ENCODE measurements around the gene FRYL. TPM values are rescaled to one million over a fixed set of nuclear protein-coding genes. Genes with fewer than 3 reads are reported as not detected.
A peak's percentile ranks its signal among the peaks of the same experiment; 100 is the strongest.

FRYL gene
- total and polyA plus RNA-seq, 5 donors from 2014 or later: 27.5 to 135 (median 34.0) TPM

GRCh38 chr4:48556268-48556667 lies 223.8 kb downstream of the FRYL start:
- H3K9me3 ChIP-seq (ENCODE audit: control insufficient read depth in 2 of 2, low read length in 2 of 2): no peaks in the 10 kb centered on the region
- Mint-ChIP-seq H3K27ac (no peak overlapping the region), H3K4me1 (peaks cover 0 to 7% (median 4%) of the 10 kb centered on the region in 4 donors), H3K4me3 (no peak overlapping the region), H3K9me3 (peaks cover 0 to 4% (median 0%) of the 10 kb centered on the region in 7 donors), H3K36me3 (peaks cover 72% of the 10 kb centered on the region), H3K27me3 (no peaks in the 10 kb centered on the region)
- DNase-seq (no peak), ATAC-seq (ENCODE audit: low read depth in 2 of 2) (no peak)
- H3K36me3 ChIP-seq (ENCODE audit: control insufficient read depth, insufficient read depth, low read length): peaks cover 78% of the 10 kb centered on the region
- no peak overlapping the region for H3K27ac ChIP-seq (ENCODE audit: insufficient read depth, low read length, poor library complexity, severe bottlenecking)
- no peak overlapping the region for H3K4me3 ChIP-seq (ENCODE audit: low read depth, low read length)
- H3K4me1 ChIP-seq (ENCODE audit: control insufficient read depth, insufficient read depth, low read length, poor library complexity, severe bottlenecking): no peaks in the 10 kb centered on the region
- H3K27me3 ChIP-seq (ENCODE audit: control insufficient read depth, insufficient read depth, low read length): no peaks in the 10 kb centered on the region

- Histone ChIP-seq H3K9me3 (ENCODE audit: control insufficient read depth in 2 of 2, low read length in 2 of 2) (no peaks in the 10 kb centered on the region), H3K27me3 (ENCODE audit: control insufficient read depth, insufficient read depth, low read length) (no peaks in the 10 kb centered on the region), H3K27ac (ENCODE audit: insufficient read depth, low read length, poor library complexity, severe bottlenecking) (no peak overlapping the region), H3K36me3 (ENCODE audit: control insufficient read depth, insufficient read depth, low read length) (peaks cover 78% of the 10 kb centered on the region), H3K4me1 (ENCODE audit: control insufficient read depth, insufficient read depth, low read length, poor library complexity, severe bottlenecking) (no peaks in the 10 kb centered on the region), H3K4me3 (ENCODE audit: low read depth, low read length) (no peak overlapping the region)
- Mint-ChIP-seq H3K27ac (no peak overlapping the region), H3K36me3 (peaks cover 72% of the 10 kb centered on the region), H3K9me3 (peaks cover 0 to 4% (median 0%) of the 10 kb centered on the region in 7 donors), H3K4me3 (no peak overlapping the region), H3K4me1 (peaks cover 0 to 5% (median 0%) of the 10 kb centered on the region in 4 donors), H3K27me3 (no peaks in the 10 kb centered on the region)
- ATAC-seq (ENCODE audit: low read depth in 2 of 2): no peak
- DNase-seq: no peak
Observed at GRCh38 chr4:48554606-48555005, 225.5 kb downstream of the FRYL start.

GRCh38 chr4:48553720-48554119 lies 226.4 kb downstream of the FRYL start:
- H3K36me3 Mint-ChIP-seq: peaks cover 71% of the 10 kb centered on the region
- peak overlapping the region in 1 of 4 donors; percentile 84 for H3K4me3 Mint-ChIP-seq
- H3K27ac Mint-ChIP-seq: no peak overlapping the region
- Histone ChIP-seq H3K36me3 (ENCODE audit: control insufficient read depth, insufficient read depth, low read length) (peaks cover 84% of the 10 kb centered on the region), H3K4me1 (ENCODE audit: control insufficient read depth, insufficient read depth, low read length, poor library complexity, severe bottlenecking) (no peaks in the 10 kb centered on the region), H3K9me3 (ENCODE audit: control insufficient read depth in 2 of 2, low read length in 2 of 2) (no peaks in the 10 kb centered on the region), H3K4me3 (ENCODE audit: low read depth, low read length) (no peak overlapping the region), H3K27ac (ENCODE audit: insufficient read depth, low read length, poor library complexity, severe bottlenecking) (no peak overlapping the region), H3K27me3 (ENCODE audit: control insufficient read depth, insufficient read depth, low read length) (no peaks in the 10 kb centered on the region)
- DNase-seq (no peak), ATAC-seq (ENCODE audit: low read depth in 2 of 2) (no peak)
- H3K9me3 Mint-ChIP-seq: peaks cover 0 to 2% (median 0%) of the 10 kb centered on the region in 7 donors
- no peaks in the 10 kb centered on the region for H3K27me3 Mint-ChIP-seq
- peaks cover 0 to under 1% (median under 1%) of the 10 kb centered on the region in 4 donors for H3K4me1 Mint-ChIP-seq

GRCh38 chr4:48546336-48546735 lies 233.7 kb downstream of the FRYL start:
- H3K9me3 ChIP-seq (ENCODE audit: control insufficient read depth in 2 of 2, low read length in 2 of 2): no peaks in the 10 kb centered on the region
- H3K27ac ChIP-seq (ENCODE audit: insufficient read depth, low read length, poor library complexity, severe bottlenecking): no peak overlapping the region
- peak overlapping the region in 1 of 3 donors; percentile 67 for H3K27ac Mint-ChIP-seq
- peaks cover 68% of the 10 kb centered on the region for H3K36me3 Mint-ChIP-seq
- H3K36me3 ChIP-seq (ENCODE audit: control insufficient read depth, insufficient read depth, low read length): peaks cover 93% of the 10 kb centered on the region
- H3K9me3 Mint-ChIP-seq: no peaks in the 10 kb centered on the region
- DNase-seq (peak in 2 of 3 donors; percentile 21 to 63), ATAC-seq (ENCODE audit: low read depth in 2 of 2) (no peak)
- no peaks in the 10 kb centered on the region for H3K4me1 ChIP-seq (ENCODE audit: control insufficient read depth, insufficient read depth, low read length, poor library complexity, severe bottlenecking)
- no peaks in the 10 kb centered on the region for H3K27me3 Mint-ChIP-seq
- H3K4me3 Mint-ChIP-seq: no peak overlapping the region
- peaks cover 0 to 4% (median 0%) of the 10 kb centered on the region in 4 donors for H3K4me1 Mint-ChIP-seq
- no peak overlapping the region for H3K4me3 ChIP-seq (ENCODE audit: low read depth, low read length)
- no peaks in the 10 kb centered on the region for H3K27me3 ChIP-seq (ENCODE audit: control insufficient read depth, insufficient read depth, low read length)

GRCh38 chr4:48543796-48544195 lies 236.3 kb downstream of the FRYL start:
- Histone ChIP-seq H3K27ac (ENCODE audit: insufficient read depth, low read length, poor library complexity, severe bottlenecking) (no peak overlapping the region), H3K9me3 (ENCODE audit: control insufficient read depth in 2 of 2, low read length in 2 of 2) (no peaks in the 10 kb centered on the region), H3K4me3 (ENCODE audit: low read depth, low read length) (no peak overlapping the region), H3K4me1 (ENCODE audit: control insufficient read depth, insufficient read depth, low read length, poor library complexity, severe bottlenecking) (no peaks in the 10 kb centered on the region), H3K36me3 (ENCODE audit: control insufficient read depth, insufficient read depth, low read length) (peaks cover 88% of the 10 kb centered on the region), H3K27me3 (ENCODE audit: control insufficient read depth, insufficient read depth, low read length) (no peaks in the 10 kb centered on the region)
- Mint-ChIP-seq H3K36me3 (peaks cover 67% of the 10 kb centered on the region), H3K4me1 (peaks cover 0 to 4% (median 0%) of the 10 kb centered on the region in 4 donors), H3K4me3 (no peak overlapping the region), H3K9me3 (no peaks in the 10 kb centered on the region), H3K27me3 (no peaks in the 10 kb centered on the region), H3K27ac (peak overlapping the region in 1 of 3 donors; percentile 52)
- DNase-seq: no peak
- no peak for ATAC-seq (ENCODE audit: low read depth in 2 of 2)

GRCh38 chr4:48542888-48543287 lies 237.2 kb downstream of the FRYL start:
- H3K27ac ChIP-seq (ENCODE audit: insufficient read depth, low read length, poor library complexity, severe bottlenecking): no peak overlapping the region
- Mint-ChIP-seq H3K4me1 (peaks cover 0 to 2% (median 0%) of the 10 kb centered on the region in 4 donors), H3K36me3 (peaks cover 59% of the 10 kb centered on the region), H3K9me3 (no peaks in the 10 kb centered on the region), H3K27ac (peak overlapping the region in 1 of 3 donors; percentile 17), H3K27me3 (no peaks in the 10 kb centered on the region), H3K4me3 (no peak overlapping the region)
- ATAC-seq (ENCODE audit: low read depth in 2 of 2): no peak
- no peak for DNase-seq
- no peaks in the 10 kb centered on the region for H3K9me3 ChIP-seq (ENCODE audit: control insufficient read depth in 2 of 2, low read length in 2 of 2)
- peaks cover 80% of the 10 kb centered on the region for H3K36me3 ChIP-seq (ENCODE audit: control insufficient read depth, insufficient read depth, low read length)
- no peaks in the 10 kb centered on the region for H3K27me3 ChIP-seq (ENCODE audit: control insufficient read depth, insufficient read depth, low read length)
- no peak overlapping the region for H3K4me3 ChIP-seq (ENCODE audit: low read depth, low read length)
- H3K4me1 ChIP-seq (ENCODE audit: control insufficient read depth, insufficient read depth, low read length, poor library complexity, severe bottlenecking): no peaks in the 10 kb centered on the region

- Mint-ChIP-seq H3K27me3 (no peaks in the 10 kb centered on the region), H3K27ac (peak overlapping the region in 2 of 3 donors; percentile 48 to 84), H3K9me3 (no peaks in the 10 kb centered on the region), H3K36me3 (peaks cover 55% of the 10 kb centered on the region), H3K4me3 (no peak overlapping the region), H3K4me1 (peaks cover 0 to 2% (median 0%) of the 10 kb centered on the region in 4 donors)
- DNase-seq (no peak), ATAC-seq (ENCODE audit: low read depth in 2 of 2) (no peak)
- H3K9me3 ChIP-seq (ENCODE audit: control insufficient read depth in 2 of 2, low read length in 2 of 2): no peaks in the 10 kb centered on the region
- peaks cover 68% of the 10 kb centered on the region for H3K36me3 ChIP-seq (ENCODE audit: control insufficient read depth, insufficient read depth, low read length)
- H3K4me3 ChIP-seq (ENCODE audit: low read depth, low read length): no peak overlapping the region
- no peak overlapping the region for H3K27ac ChIP-seq (ENCODE audit: insufficient read depth, low read length, poor library complexity, severe bottlenecking)
- H3K4me1 ChIP-seq (ENCODE audit: control insufficient read depth, insufficient read depth, low read length, poor library complexity, severe bottlenecking): no peaks in the 10 kb centered on the region
- no peaks in the 10 kb centered on the region for H3K27me3 ChIP-seq (ENCODE audit: control insufficient read depth, insufficient read depth, low read length)
Observed at GRCh38 chr4:48539597-48539996, 240.5 kb downstream of the FRYL start.

GRCh38 chr4:48538358-48538757 lies 241.7 kb downstream of the FRYL start:
- peaks cover 67% of the 10 kb centered on the region for H3K36me3 ChIP-seq (ENCODE audit: control insufficient read depth, insufficient read depth, low read length)
- H3K4me1 ChIP-seq (ENCODE audit: control insufficient read depth, insufficient read depth, low read length, poor library complexity, severe bottlenecking): no peaks in the 10 kb centered on the region
- H3K4me3 ChIP-seq (ENCODE audit: low read depth, low read length): no peak overlapping the region
- H3K27me3 ChIP-seq (ENCODE audit: control insufficient read depth, insufficient read depth, low read length): no peaks in the 10 kb centered on the region
- DNase-seq (no peak), ATAC-seq (ENCODE audit: low read depth in 2 of 2) (no peak)
- H3K27me3 Mint-ChIP-seq: no peaks in the 10 kb centered on the region
- peaks cover 53% of the 10 kb centered on the region for H3K36me3 Mint-ChIP-seq
- H3K4me1 Mint-ChIP-seq: peaks cover 0 to 2% (median 0%) of the 10 kb centered on the region in 4 donors
- H3K27ac ChIP-seq (ENCODE audit: insufficient read depth, low read length, poor library complexity, severe bottlenecking): no peak overlapping the region
- no peaks in the 10 kb centered on the region for H3K9me3 ChIP-seq (ENCODE audit: control insufficient read depth in 2 of 2, low read length in 2 of 2)
- H3K9me3 Mint-ChIP-seq: no peaks in the 10 kb centered on the region
- H3K4me3 Mint-ChIP-seq: no peak overlapping the region
- no peak overlapping the region for H3K27ac Mint-ChIP-seq
